ENCODE measurements around the gene TLR8. TPM values are rescaled to one million over a fixed set of nuclear protein-coding genes. Genes with fewer than 3 reads are reported as not detected.
A peak's percentile ranks its signal among the peaks of the same experiment; 100 is the strongest.

TLR8 gene
- total RNA-seq, 4 donors from 2014 or later = 0.37 to 1.3 (median 0.82) TPM; not detected in 1

GRCh38 chrX:12868747-12869146, 37.7 kb upstream of the TLR8 start:
- H3K36me3 ChIP-seq = no peaks in the 10 kb centered on the region
- H3K4me3 ChIP-seq = no peak overlapping the region
- H3K4me1 ChIP-seq = no peaks in the 10 kb centered on the region
- intact Hi-C loops (cut with DNase I; ENCODE audit: low total_unique reads) = no loop called here
- in situ Hi-C loops (cut with MboI; ENCODE audit: low pct_ligation_motif_present in 1 of 4, low pct_unique_long_range_greater_than_20kb in 1 of 4, low sequenced_read_pairs in 3 of 4) = no loop called here
- WGBS, 2 donors (ENCODE audit: low coverage in 1 of 2) = 80 to 85% methylated on average over 1 to 4 of the region's 4 CpGs
- H3K27ac ChIP-seq = peak overlapping the region in 1 of 4 donors; percentile 8
- TF ChIP-seq POLR2A (IDR thresholded peaks at IDR 0.05) = no peak
- TF ChIP-seq EP300 (IDR thresholded peaks at IDR 0.05; ENCODE audit: low read depth) = no peak
- TF ChIP-seq POLR2AphosphoS5 (IDR thresholded peaks at IDR 0.05) = no peak
- no peak for TF ChIP-seq CTCF (IDR thresholded peaks at IDR 0.05)
- no peaks in the 10 kb centered on the region for H3K27me3 ChIP-seq
- DNase-seq = no peak
- no peaks in the 10 kb centered on the region for H3K9me3 ChIP-seq

GRCh38 chrX:12871257-12871656, 35.2 kb upstream of the TLR8 start:
- Histone ChIP-seq H3K9me3 (no peaks in the 10 kb centered on the region), H3K4me3 (no peak overlapping the region), H3K4me1 (no peaks in the 10 kb centered on the region), H3K36me3 (no peaks in the 10 kb centered on the region), H3K27me3 (no peaks in the 10 kb centered on the region), H3K27ac (no peak overlapping the region)
- in situ Hi-C loops (cut with MboI; ENCODE audit: low pct_ligation_motif_present in 1 of 4, low pct_unique_long_range_greater_than_20kb in 1 of 4, low sequenced_read_pairs in 3 of 4) (no loop called here), intact Hi-C loops (cut with DNase I; ENCODE audit: low total_unique reads) (no loop called here)
- 60 to 67% methylated on average over 1 to 6 of the region's 6 CpGs for WGBS, 2 donors (ENCODE audit: low coverage in 1 of 2)
- DNase-seq = no peak
- TF ChIP-seq EP300 (IDR thresholded peaks at IDR 0.05; ENCODE audit: low read depth) (no peak), POLR2A (IDR thresholded peaks at IDR 0.05) (no peak), POLR2AphosphoS5 (IDR thresholded peaks at IDR 0.05) (no peak), CTCF (IDR thresholded peaks at IDR 0.05) (no peak)

- 91 to 100% methylated on average over 1 to 4 of the region's 4 CpGs for WGBS, 2 donors (ENCODE audit: low coverage in 1 of 2)
- in situ Hi-C loops (cut with MboI; ENCODE audit: low pct_ligation_motif_present in 1 of 4, low pct_unique_long_range_greater_than_20kb in 1 of 4, low sequenced_read_pairs in 3 of 4) = no loop called here
- no peaks in the 10 kb centered on the region for H3K27me3 ChIP-seq
- no peaks in the 10 kb centered on the region for H3K4me1 ChIP-seq
- H3K9me3 ChIP-seq = no peaks in the 10 kb centered on the region
- TF ChIP-seq EP300 (IDR thresholded peaks at IDR 0.05; ENCODE audit: low read depth) = no peak
- TF ChIP-seq CTCF (IDR thresholded peaks at IDR 0.05) = no peak
- no peak for DNase-seq
- no peak overlapping the region for H3K27ac ChIP-seq
- no peaks in the 10 kb centered on the region for H3K36me3 ChIP-seq
- intact Hi-C loops (cut with DNase I; ENCODE audit: low total_unique reads) = no loop called here
- no peak overlapping the region for H3K4me3 ChIP-seq
These were observed 33.7 kb upstream of the TLR8 start for GRCh38 chrX:12872741-12873140.

GRCh38 chrX:12874581-12874980, 31.8 kb upstream of the TLR8 start:
- no peak for TF ChIP-seq POLR2AphosphoS5 (IDR thresholded peaks at IDR 0.05)
- TF ChIP-seq CTCF (IDR thresholded peaks at IDR 0.05) = no peak
- no peak for TF ChIP-seq EP300 (IDR thresholded peaks at IDR 0.05; ENCODE audit: low read depth)
- no peak for TF ChIP-seq POLR2A (IDR thresholded peaks at IDR 0.05)
- no peaks in the 10 kb centered on the region for H3K9me3 ChIP-seq
- no peak for DNase-seq
- H3K27me3 ChIP-seq = no peaks in the 10 kb centered on the region
- no peak overlapping the region for H3K27ac ChIP-seq
- in situ Hi-C loops (cut with MboI; ENCODE audit: low pct_ligation_motif_present in 1 of 4, low pct_unique_long_range_greater_than_20kb in 1 of 4, low sequenced_read_pairs in 3 of 4) (no loop called here), intact Hi-C loops (cut with DNase I; ENCODE audit: low total_unique reads) (no loop called here)
- WGBS, 2 donors (ENCODE audit: low coverage in 1 of 2) = 31 to 50% methylated on average over 3 to 4 of the region's 4 CpGs
- no peak overlapping the region for H3K4me3 ChIP-seq
- H3K4me1 ChIP-seq = no peaks in the 10 kb centered on the region
- no peaks in the 10 kb centered on the region for H3K36me3 ChIP-seq
